Activated T-helper 2 cell treated with anti-CD3 and anti-CD28 coated beads, Interferon-gamma antibody, Interleukin-2, Interleukin-4, amounts not matched to agents 10 μg/mL and 5 μg/mL and 100 μg/mL, durations not matched to agents 14 hours and 24 hours and 36 hours (primary cell): Measurements from ENCODE around the gene KCNH1. TPM values are rescaled to one million over a fixed set of nuclear protein-coding genes. Genes with fewer than 3 reads are reported as not detected.
"Not testable (repeated sequence)": the region's sequence is repeated elsewhere in the genome, so short reads cannot be mapped to it uniquely, and the experiment has no call there.

Experiments
- DNase-seq: peaks from one replicate; pipeline ENCODE4 v3.0.0; 2021; ENCODE audit warnings: low spot score
- H3K27ac Mint-ChIP-seq: one replicate; pipeline ENCODE4 v1.8.0; 2021; ENCODE audit warnings: mixed read lengths
- H3K27me3 Mint-ChIP-seq: one replicate; pipeline ENCODE4 v1.8.0; 2021; ENCODE audit warnings: low read depth, mixed read lengths
- H3K36me3 Mint-ChIP-seq: one replicate; pipeline ENCODE4 v1.8.0; 2021; ENCODE audit warnings: low read depth, mixed read lengths
- H3K4me1 Mint-ChIP-seq: one replicate; pipeline ENCODE4 v1.8.0; 2021; ENCODE audit warnings: low read depth, mixed read lengths
- H3K4me3 Mint-ChIP-seq: one replicate; pipeline ENCODE4 v1.8.0; 2021; ENCODE audit warnings: low read depth, mild to moderate bottlenecking, moderate library complexity, mixed read lengths
- H3K9me3 Mint-ChIP-seq: one replicate; pipeline ENCODE4 v1.8.0; 2021; ENCODE audit warnings: mixed read lengths
- intact Hi-C: fragments of 100-400 bp; cut with micrococcal nuclease; formaldehyde crosslinking; loops from one replicate; pipeline ENCODE4 v1.15.1; 2023
- total RNA-seq: library from RNA; stranded (reverse); gene quantifications from 2 replicates; pipeline ENCODE4 v1.2.3, GENCODE V29; 2022

KCNH1 gene
- total RNA-seq, 1 donor from 2014 or later = not detected

DNA sequence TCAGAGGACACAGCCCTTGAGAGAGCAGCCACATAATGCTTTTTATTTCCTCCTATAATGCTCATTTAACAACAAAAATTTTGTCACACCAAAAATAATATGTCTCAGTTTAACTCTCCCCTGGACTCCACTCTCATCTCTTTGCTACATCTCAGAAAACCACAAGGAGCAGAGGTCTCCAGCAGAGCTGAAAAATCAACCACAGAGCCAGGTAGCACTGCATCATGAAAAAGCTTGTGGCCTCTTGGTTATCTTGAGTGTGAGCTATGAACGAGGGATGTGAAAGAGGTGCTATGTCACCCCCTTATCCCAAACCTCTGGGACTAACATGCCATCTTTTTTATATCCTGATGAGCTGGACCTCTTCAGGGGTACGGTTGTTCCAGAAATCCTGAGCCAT is 44.4 kb downstream of the KCNH1 start:
- Mint-ChIP-seq H3K27me3 (peaks cover 3% of the 10 kb centered on the region), H3K4me1 (no peaks in the 10 kb centered on the region), H3K36me3 (no peaks in the 10 kb centered on the region), H3K9me3 (no peaks in the 10 kb centered on the region), H3K27ac (no peak overlapping the region), H3K4me3 (no peak overlapping the region)
- no peak for DNase-seq
- intact Hi-C loops = no loop called here

DNA sequence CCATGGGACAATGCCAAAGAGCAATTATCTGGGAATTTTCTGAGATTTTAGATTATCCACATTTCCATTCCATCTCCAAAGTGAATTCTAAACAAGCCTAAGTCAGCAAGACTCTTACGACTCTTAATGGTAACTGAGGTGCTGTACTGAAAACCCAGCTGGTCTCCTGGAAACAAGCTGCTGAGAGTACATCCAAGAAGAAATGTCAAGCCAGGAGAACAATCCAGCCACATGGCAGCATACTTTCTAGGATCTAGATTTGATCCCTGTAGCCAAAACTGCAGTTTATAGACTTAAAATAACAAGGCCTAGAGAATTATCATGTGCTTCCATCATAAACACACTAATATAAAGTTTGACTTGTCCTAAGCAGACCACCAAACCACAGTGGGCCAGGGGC is 45.8 kb downstream of the KCNH1 start:
- Mint-ChIP-seq H3K36me3 (no peaks in the 10 kb centered on the region), H3K27me3 (peaks cover 3% of the 10 kb centered on the region), H3K4me3 (no peak overlapping the region), H3K4me1 (no peaks in the 10 kb centered on the region), H3K27ac (no peak overlapping the region), H3K9me3 (no peaks in the 10 kb centered on the region)
- intact Hi-C loops = no loop called here
- no peak for DNase-seq

DNA sequence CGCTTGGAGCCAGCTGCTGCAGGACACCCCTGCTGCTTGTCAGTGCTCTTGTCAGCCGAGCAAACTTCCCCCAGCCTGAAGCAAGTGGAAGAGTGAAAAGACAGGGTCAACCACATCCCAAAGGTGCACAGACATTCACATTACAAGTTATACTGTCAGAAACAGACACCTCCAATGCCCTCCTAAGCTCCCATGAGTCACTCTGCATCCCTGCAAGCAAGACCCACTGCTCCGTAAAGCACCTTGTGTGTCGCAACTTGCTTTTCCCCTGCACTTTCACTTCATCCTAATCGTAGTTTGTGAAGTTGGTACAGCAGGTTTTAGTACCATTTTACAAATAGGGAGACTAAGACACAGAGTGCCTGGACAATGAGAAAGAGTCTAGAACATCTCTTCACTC is 51.1 kb downstream of the KCNH1 start:
- H3K27ac Mint-ChIP-seq = no peak overlapping the region
- no peaks in the 10 kb centered on the region for H3K36me3 Mint-ChIP-seq
- no peak overlapping the region for H3K4me3 Mint-ChIP-seq
- intact Hi-C loops = no loop called here
- peaks cover 1% of the 10 kb centered on the region for H3K27me3 Mint-ChIP-seq
- DNase-seq = no peak
- no peaks in the 10 kb centered on the region for H3K4me1 Mint-ChIP-seq
- H3K9me3 Mint-ChIP-seq = no peaks in the 10 kb centered on the region

DNA sequence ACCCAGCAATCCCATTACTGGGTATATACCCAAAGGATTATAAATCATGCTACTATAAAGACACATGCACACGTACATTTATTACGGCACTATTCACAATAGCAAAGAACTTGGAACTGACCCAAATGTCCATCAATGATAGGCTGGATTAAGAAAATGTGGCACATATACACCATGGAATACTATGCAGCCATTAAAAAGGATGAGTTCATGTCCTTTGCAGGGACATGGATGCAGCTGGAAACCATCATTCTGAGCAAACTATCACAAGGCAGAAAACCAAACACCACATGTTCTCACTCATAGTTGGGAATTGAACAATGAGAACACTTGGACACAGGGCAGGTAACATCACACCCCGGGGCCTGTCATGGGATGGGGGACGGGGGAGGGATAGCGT is 52.5 kb downstream of the KCNH1 start:
- H3K27ac Mint-ChIP-seq, DNase-seq, H3K9me3 Mint-ChIP-seq, H3K27me3 Mint-ChIP-seq, intact Hi-C loops, H3K4me3 Mint-ChIP-seq, H3K4me1 Mint-ChIP-seq, H3K36me3 Mint-ChIP-seq: not testable (repeated sequence)

DNA sequence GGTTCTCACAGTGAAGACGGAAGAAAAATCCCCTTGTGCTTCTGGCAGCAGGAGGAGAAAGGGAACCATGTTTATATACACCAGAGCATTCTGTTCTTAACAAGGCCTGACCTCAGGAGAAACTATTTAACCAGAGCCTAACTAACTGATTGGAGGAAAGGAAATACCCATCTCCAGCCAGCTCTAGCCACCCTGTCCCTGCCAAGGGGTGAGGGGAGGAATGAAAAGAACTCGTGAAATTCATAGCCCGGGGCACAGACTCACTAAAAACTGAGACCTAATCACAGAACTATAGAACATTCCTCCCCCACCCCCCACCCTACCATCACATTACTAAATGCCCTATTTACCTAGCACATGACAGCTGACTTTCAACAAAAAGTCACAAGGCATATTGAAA is 65.0 kb downstream of the KCNH1 start:
- intact Hi-C loops = no loop called here
- Mint-ChIP-seq H3K27me3 (no peaks in the 10 kb centered on the region), H3K27ac (no peak overlapping the region), H3K9me3 (no peaks in the 10 kb centered on the region), H3K4me3 (no peak overlapping the region), H3K36me3 (no peaks in the 10 kb centered on the region), H3K4me1 (no peaks in the 10 kb centered on the region)
- DNase-seq = no peak

DNA sequence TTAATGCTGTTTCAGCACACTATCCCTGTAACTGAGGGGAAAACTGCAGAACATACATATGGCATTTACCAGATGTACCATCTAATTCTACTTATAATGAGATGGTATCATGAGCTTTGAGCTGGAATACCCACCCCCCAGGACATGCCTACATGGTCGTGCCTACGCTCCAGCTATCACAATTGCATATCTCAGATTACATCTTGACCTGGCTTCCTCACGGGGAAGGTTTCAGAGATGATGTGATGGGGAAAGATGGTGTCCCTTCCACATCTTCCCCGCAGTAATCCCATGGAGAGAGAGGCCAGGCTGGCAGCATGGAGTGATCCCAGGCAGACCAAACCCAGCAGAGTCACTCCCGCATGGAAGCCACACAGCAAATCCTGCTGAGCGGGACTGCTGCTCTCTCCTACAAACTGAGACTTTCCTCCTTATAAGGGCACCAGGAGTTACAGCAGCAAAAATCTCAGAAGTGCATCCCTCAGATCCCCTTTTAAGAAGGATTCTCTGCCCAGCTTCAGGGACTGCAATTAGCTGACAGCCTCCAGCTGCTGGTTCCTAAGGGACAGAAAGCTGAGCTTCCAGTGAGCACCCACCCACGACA is 67.1 kb downstream of the KCNH1 start:
- H3K4me3 Mint-ChIP-seq = no peak overlapping the region
- H3K27ac Mint-ChIP-seq = no peak overlapping the region
- intact Hi-C loops = no loop called here
- no peak for DNase-seq
- no peaks in the 10 kb centered on the region for H3K4me1 Mint-ChIP-seq
- no peaks in the 10 kb centered on the region for H3K9me3 Mint-ChIP-seq
- no peaks in the 10 kb centered on the region for H3K27me3 Mint-ChIP-seq
- H3K36me3 Mint-ChIP-seq = no peaks in the 10 kb centered on the region

DNA sequence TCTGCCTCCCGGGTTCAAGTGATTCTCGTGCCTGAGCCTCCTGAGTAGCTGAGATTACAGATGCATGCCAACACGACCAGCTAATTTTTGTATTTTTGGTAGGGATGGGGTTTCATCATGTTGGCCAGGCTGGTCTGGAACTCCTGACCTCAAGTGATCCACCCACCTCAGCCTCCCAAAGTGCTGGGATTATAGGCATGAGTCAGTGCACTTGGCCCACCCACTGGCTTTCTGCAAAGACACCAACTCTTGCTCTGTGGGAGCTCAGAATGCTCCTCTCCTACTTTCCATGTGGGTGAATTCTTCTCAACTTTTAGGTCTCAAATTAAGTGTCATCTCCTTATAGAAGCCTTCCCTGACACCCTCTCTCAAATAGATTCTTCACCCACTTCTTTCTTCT is 92.1 kb downstream of the KCNH1 start:
- H3K36me3 Mint-ChIP-seq, H3K27me3 Mint-ChIP-seq, H3K27ac Mint-ChIP-seq, intact Hi-C loops, H3K4me1 Mint-ChIP-seq, H3K9me3 Mint-ChIP-seq, DNase-seq, H3K4me3 Mint-ChIP-seq: not testable (repeated sequence)

DNA sequence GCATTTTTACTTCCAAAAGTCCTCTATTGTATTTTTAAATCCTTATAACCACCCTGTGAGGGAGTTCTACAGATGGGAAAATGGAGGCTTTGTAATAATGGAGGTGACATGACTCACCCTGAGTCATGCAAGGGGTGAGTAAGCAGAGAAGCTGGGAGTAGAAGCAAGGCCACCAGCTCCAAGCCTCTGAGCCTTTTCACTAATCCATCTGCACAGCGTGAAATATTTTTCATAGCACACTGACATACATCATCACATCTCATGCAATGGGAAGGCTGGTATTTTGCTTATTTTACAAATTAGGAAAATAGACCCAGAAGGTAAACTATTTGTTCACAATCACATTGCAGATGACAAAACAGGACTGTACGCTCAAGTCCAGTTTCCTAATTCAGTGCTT is 96.9 kb downstream of the KCNH1 start:
- Mint-ChIP-seq H3K9me3 (no peaks in the 10 kb centered on the region), H3K27ac (no peak overlapping the region), H3K36me3 (no peaks in the 10 kb centered on the region), H3K4me1 (no peaks in the 10 kb centered on the region), H3K27me3 (no peaks in the 10 kb centered on the region), H3K4me3 (no peak overlapping the region)
- DNase-seq = no peak
- intact Hi-C loops = no loop called here

DNA sequence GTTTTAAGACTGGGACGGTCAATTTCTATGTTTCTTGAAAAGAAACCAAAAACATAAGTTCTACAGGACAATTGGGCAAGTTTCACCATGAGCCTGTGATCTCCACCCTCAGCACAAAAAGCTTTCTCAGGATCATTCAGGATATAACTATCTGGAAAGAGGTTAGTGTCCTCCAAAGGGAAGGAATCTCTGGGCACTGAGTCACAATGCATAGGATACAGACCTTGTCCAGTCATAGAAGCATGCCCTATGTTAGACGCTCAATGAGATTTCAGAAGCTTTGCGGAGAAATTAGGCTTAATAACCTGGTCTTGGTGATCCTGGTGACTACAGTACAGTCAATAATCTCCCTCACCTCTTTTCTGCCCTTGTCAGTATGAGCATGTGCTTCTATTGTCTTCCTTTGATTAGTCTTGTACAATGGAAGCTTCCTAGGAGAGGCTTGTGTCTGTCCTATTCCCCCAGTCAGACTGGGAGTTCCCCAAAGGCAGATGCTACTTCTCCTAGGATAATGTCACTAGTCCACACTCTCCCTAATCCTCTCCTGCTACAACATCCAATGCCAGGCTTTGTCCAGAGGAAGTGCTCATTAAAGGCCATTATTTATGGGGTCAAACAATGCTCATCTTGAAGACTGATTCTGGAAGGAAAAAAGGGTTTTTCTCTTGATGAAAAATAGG is 97.4 kb downstream of the KCNH1 start:
- Mint-ChIP-seq H3K27me3 (no peaks in the 10 kb centered on the region), H3K9me3 (no peaks in the 10 kb centered on the region), H3K36me3 (no peaks in the 10 kb centered on the region), H3K27ac (no peak overlapping the region), H3K4me3 (no peak overlapping the region), H3K4me1 (no peaks in the 10 kb centered on the region)
- no peak for DNase-seq
- intact Hi-C loops = no loop called here

DNA sequence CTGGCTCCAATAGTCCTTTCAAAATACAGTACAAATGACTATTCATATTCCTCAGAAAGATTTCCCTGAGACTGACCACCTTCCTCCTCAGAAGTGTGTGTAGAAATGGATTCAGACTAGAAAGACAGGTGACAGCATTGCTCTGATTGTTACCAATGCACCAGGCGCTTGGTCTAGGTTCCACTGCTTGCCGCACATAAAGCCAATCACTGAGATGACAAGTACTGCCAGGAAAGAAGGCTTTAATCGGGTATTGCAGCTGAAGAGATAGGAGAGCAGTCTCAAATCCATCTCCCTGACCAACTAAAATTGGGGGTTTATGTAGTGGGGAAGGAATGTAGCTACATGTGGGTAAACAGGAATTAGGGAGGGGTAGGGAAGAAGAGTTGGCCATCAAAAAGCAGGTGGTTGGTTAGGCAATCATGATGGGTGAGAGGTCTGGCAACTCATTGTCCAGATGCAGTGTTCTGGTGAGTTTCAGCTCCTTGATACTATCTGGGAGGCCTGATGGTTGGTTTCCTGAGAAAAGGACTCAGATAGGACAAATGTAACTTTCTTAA is 98.0 kb downstream of the KCNH1 start:
- no peaks in the 10 kb centered on the region for H3K9me3 Mint-ChIP-seq
- no peaks in the 10 kb centered on the region for H3K27me3 Mint-ChIP-seq
- intact Hi-C loops = no loop called here
- H3K27ac Mint-ChIP-seq = no peak overlapping the region
- no peaks in the 10 kb centered on the region for H3K36me3 Mint-ChIP-seq
- no peak overlapping the region for H3K4me3 Mint-ChIP-seq
- H3K4me1 Mint-ChIP-seq = no peaks in the 10 kb centered on the region
- no peak for DNase-seq

DNA sequence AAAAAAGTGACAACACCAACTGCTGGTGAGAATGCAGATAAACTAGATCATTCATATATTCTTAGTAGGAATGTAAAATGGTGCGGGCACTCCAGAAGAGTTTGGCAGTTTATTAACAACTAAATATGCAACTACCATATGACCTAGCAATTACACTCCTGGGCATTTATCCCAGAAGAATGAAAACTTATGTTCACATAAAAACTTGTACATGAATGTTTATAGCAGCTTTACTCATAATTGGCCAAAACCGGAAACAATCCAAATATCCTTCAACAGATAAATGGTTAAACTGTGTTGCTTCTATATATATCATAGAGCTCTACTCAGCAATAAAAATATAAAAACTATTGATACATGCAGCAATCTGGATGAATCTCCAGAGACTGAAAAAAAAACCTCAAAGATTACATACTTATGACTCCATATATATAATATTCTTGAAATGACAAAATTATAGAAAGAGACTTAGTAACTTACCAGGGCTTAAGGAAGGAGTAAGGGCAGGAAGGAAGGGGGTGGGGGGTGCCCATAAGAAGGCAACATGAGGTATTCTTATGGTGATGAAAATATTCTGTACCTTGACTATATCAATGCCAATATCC is 99.9 kb downstream of the KCNH1 start:
- Mint-ChIP-seq H3K9me3 (no peaks in the 10 kb centered on the region), H3K27ac (no peak overlapping the region), H3K4me1 (no peaks in the 10 kb centered on the region), H3K27me3 (no peaks in the 10 kb centered on the region), H3K36me3 (no peaks in the 10 kb centered on the region), H3K4me3 (no peak overlapping the region)
- intact Hi-C loops = no loop called here
- DNase-seq = no peak

DNA sequence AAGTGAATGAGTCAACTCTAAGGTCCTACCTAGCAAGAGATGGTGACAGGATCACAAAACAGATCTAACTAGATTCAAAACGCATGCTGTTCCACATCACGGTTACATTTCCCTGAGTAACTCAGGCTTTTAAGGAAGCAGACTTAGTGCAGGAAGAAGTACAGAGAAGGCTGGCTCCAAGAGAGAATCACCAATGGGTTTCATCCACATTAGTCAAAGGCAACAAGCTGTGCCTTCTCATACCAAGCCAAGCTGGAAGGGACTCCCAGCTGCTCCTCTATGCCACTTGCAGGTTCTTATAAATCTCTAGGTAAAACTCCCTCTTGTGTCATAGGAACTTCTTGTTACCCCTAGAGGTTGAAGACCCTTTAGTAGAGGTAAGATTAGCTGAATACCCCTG is 109.0 kb downstream of the KCNH1 start:
- no peak overlapping the region for H3K27ac Mint-ChIP-seq
- DNase-seq = no peak
- H3K27me3 Mint-ChIP-seq = peaks cover 2% of the 10 kb centered on the region
- intact Hi-C loops = no loop called here
- H3K4me3 Mint-ChIP-seq = no peak overlapping the region
- H3K9me3 Mint-ChIP-seq = no peaks in the 10 kb centered on the region
- H3K4me1 Mint-ChIP-seq = no peaks in the 10 kb centered on the region
- H3K36me3 Mint-ChIP-seq = no peaks in the 10 kb centered on the region

DNA sequence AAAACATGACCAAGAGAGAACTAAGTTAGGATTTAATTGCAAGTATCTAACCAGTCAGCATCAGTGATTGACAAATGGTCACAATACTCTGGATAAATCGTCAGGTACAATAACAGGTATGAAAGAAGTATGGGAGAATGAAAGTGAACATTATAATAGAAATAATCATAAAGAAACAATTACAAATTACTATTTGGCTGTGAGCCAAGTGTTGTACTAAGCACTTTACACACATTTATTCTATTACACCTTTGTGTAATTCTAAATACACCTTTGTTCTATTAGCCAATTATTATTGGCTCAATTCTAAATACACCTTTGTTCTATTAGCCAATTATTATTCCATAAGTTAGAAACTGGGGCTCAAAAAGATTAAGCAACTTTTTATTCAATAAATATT is 114.7 kb downstream of the KCNH1 start:
- Mint-ChIP-seq H3K27me3 (peaks cover 2% of the 10 kb centered on the region), H3K36me3 (no peaks in the 10 kb centered on the region), H3K9me3 (no peaks in the 10 kb centered on the region), H3K4me3 (no peak overlapping the region), H3K4me1 (no peaks in the 10 kb centered on the region), H3K27ac (no peak overlapping the region)
- DNase-seq = no peak
- intact Hi-C loops = no loop called here
